H1 (cell line): ENCODE results near the gene SPOCD1. TPM values are rescaled to one million over a fixed set of nuclear protein-coding genes. Genes with fewer than 3 reads are reported as not detected.

ENCODE experiments used
- CTCF ChIA-PET: fragments of 300-600 bp; sonication (Branson Sonifier 250); formaldehyde crosslinking; loops from one replicate; lab custom pipeline; 2021; ENCODE audit not compliant: partially characterized antibody; lab: Charles Lee
- POLR2A ChIA-PET: fragments of 300-600 bp; sonication (Branson Sonifier 250); formaldehyde crosslinking; loops from one replicate; lab custom pipeline; 2021; ENCODE audit warnings: inconsistent platforms; ENCODE audit not compliant: partially characterized antibody; lab: Charles Lee
- DNase-seq, 2 experiments: peaks; one replicate each; pipeline versions ENCODE4 v3.0.0 to v3.0.0-alpha.2; 2010 to 2022; ENCODE audit warnings: low spot score in 2 of 2, low read depth in 1 of 2, mixed read lengths in 1 of 2
- FAIRE-seq: peaks from 2 replicates; lab custom pipeline; 2011; peaks lifted over from hg19 to GRCh38; lab: Jason Lieb, UNC
- H2AFZ ChIP-seq: 2 replicates; pipeline ENCODE4 v1.8.1; 2012; ENCODE audit warnings: low read length, inconsistent platforms
- H2AK5ac ChIP-seq: 2 replicates; pipeline ENCODE4 v1.6.1; 2013; ENCODE audit warnings: low read depth, low read length
- H2BK120ac ChIP-seq: replicated peaks from 2 replicates; pipeline ENCODE3; 2013; ENCODE audit warnings: low read depth, low read length, inconsistent platforms
- H2BK12ac ChIP-seq: 2 replicates; pipeline ENCODE4 v1.6.1; 2013; ENCODE audit warnings: low read depth, low read length
- H2BK15ac ChIP-seq: 2 replicates; pipeline ENCODE4 v1.6.1; 2013; ENCODE audit warnings: low read length
- H2BK20ac ChIP-seq: 2 replicates; pipeline ENCODE4 v1.6.1; 2013; ENCODE audit warnings: low read length
- H2BK5ac ChIP-seq: 2 replicates; pipeline ENCODE4 v1.6.1; 2013; ENCODE audit warnings: low read depth, low read length
- H3K14ac ChIP-seq: 2 replicates; pipeline ENCODE4 v1.6.1; 2013; ENCODE audit warnings: inconsistent platforms; ENCODE audit not compliant: insufficient read length
- H3K18ac ChIP-seq: 2 replicates; pipeline ENCODE4 v1.6.1; 2013; ENCODE audit warnings: low read length; ENCODE audit errors: extremely low read depth
- H3K23ac ChIP-seq: 2 replicates; pipeline ENCODE4 v1.6.1; 2013; ENCODE audit warnings: inconsistent platforms; ENCODE audit not compliant: insufficient read length
- H3K23me2 ChIP-seq: 2 replicates; pipeline ENCODE4 v1.6.1; 2013; ENCODE audit warnings: low read depth, low read length
- H3K27ac ChIP-seq: 2 replicates; pipeline ENCODE4 v1.6.1; 2011; ENCODE audit warnings: low read depth, low read length, inconsistent platforms
- H3K27me3 ChIP-seq, 4 experiments: replicated peaks in 1 of 4; 1 replicate in 1 of 4; 2 replicates in 3 of 4; pipeline versions ENCODE4 v1.6.1 to v1.8.1; 2011 to 2013; ENCODE audit warnings: low read length in 3 of 4, mild to moderate bottlenecking in 3 of 4, inconsistent platforms in 2 of 4, mixed read lengths in 2 of 4, moderate library complexity in 1 of 4; ENCODE audit not compliant: control insufficient read depth in 3 of 4, insufficient read depth in 3 of 4; ENCODE audit errors: extremely low read depth in 1 of 4
- H3K36me3 ChIP-seq, 4 experiments: 2 replicates each; pipeline versions ENCODE4 v1.6.1 to v1.8.1; 2011 to 2013; ENCODE audit warnings: mild to moderate bottlenecking in 4 of 4, low read length in 3 of 4, moderate library complexity in 2 of 4, control low read depth in 1 of 4, inconsistent platforms in 1 of 4; ENCODE audit not compliant: insufficient read depth in 4 of 4, control insufficient read depth in 2 of 4
- H3K4ac ChIP-seq: replicated peaks from 2 replicates; pipeline ENCODE3; 2013; ENCODE audit warnings: low read length, low read depth, mixed read lengths, inconsistent platforms; ENCODE audit not compliant: insufficient read length
- H3K4me1 ChIP-seq, 4 experiments: replicated peaks in 1 of 4; 1 replicate in 1 of 4; 2 replicates in 3 of 4; pipeline versions ENCODE4 v1.6.1 to v1.8.1; 2011 to 2013; ENCODE audit warnings: low read length in 3 of 4, inconsistent platforms in 2 of 4, mixed read lengths in 1 of 4; ENCODE audit not compliant: insufficient read depth in 4 of 4, control insufficient read depth in 3 of 4
- H3K4me2 ChIP-seq, 2 experiments: 2 replicates each; pipeline versions ENCODE4 v1.6.1 to v1.8.1; 2011 to 2013; ENCODE audit warnings: low read depth in 2 of 2, low read length in 2 of 2, control low read depth in 1 of 2, inconsistent platforms in 1 of 2, mild to moderate bottlenecking in 1 of 2; ENCODE audit not compliant: insufficient read depth in 1 of 2
- H3K4me3 ChIP-seq, 4 experiments: fragments of 200-600, 300-600 bp in 1 of 4; sonication (generic), shearing (Covaris generic), sonication (Bioruptor Twin) in 1 of 4; 2 replicates each; pipeline versions ENCODE4 v1.5.1 to v1.8.1; 2011 to 2016; ENCODE audit warnings: low read length in 4 of 4, low read depth in 3 of 4, control low read depth in 2 of 4, inconsistent platforms in 2 of 4, mild to moderate bottlenecking in 2 of 4, mixed read lengths in 1 of 4, moderate library complexity in 1 of 4; ENCODE audit not compliant: insufficient read depth in 2 of 4; ENCODE audit errors: extremely low read depth in 1 of 4
- H3K56ac ChIP-seq: replicated peaks from 2 replicates; pipeline ENCODE3; 2013; ENCODE audit warnings: low read depth, mild to moderate bottlenecking, mixed read lengths, low read length, inconsistent platforms; ENCODE audit not compliant: insufficient read length
- H3K79me1 ChIP-seq: 2 replicates; pipeline ENCODE4 v1.6.1; 2013; ENCODE audit warnings: low read depth, low read length, control low read depth
- H3K79me2 ChIP-seq, 2 experiments: 2 replicates each; pipeline versions ENCODE4 v1.6.1 to v1.8.1; 2012 to 2013; ENCODE audit warnings: low read length in 2 of 2, mild to moderate bottlenecking in 2 of 2, inconsistent platforms in 1 of 2; ENCODE audit not compliant: insufficient read depth in 2 of 2, control insufficient read depth in 1 of 2
- H3K9ac ChIP-seq, 4 experiments: replicated peaks in 1 of 4; 1 replicate in 1 of 4; 2 replicates in 3 of 4; pipeline versions ENCODE4 v1.6.1 to v1.8.1; 2011 to 2013; ENCODE audit warnings: low read depth in 3 of 4, low read length in 3 of 4, control low read depth in 2 of 4, mild to moderate bottlenecking in 2 of 4, moderate library complexity in 2 of 4, inconsistent platforms in 1 of 4; ENCODE audit errors: extremely low read depth in 1 of 4
- H3K9me3 ChIP-seq, 2 experiments: 2 replicates each; pipeline versions ENCODE4 v1.6.1 to v1.8.1; 2012 to 2013; ENCODE audit warnings: mild to moderate bottlenecking in 2 of 2, moderate library complexity in 2 of 2, control low read depth in 1 of 2, inconsistent platforms in 1 of 2, low read depth in 1 of 2, low read length in 1 of 2, mixed read lengths in 1 of 2; ENCODE audit not compliant: insufficient read depth in 2 of 2
- H4K20me1 ChIP-seq, 2 experiments: replicated peaks in 1 of 2; 2 replicates each; pipeline versions ENCODE3 to v1.8.1; 2011 to 2013; ENCODE audit warnings: inconsistent platforms in 2 of 2, low read length in 2 of 2, mild to moderate bottlenecking in 1 of 2; ENCODE audit not compliant: insufficient read depth in 2 of 2, control insufficient read depth in 1 of 2
- H4K5ac ChIP-seq: 2 replicates; pipeline ENCODE4 v1.6.1; 2013; ENCODE audit warnings: low read length, low read depth, mixed read lengths, inconsistent platforms; ENCODE audit not compliant: insufficient read length
- H4K8ac ChIP-seq: 2 replicates; pipeline ENCODE4 v1.8.0; 2013; ENCODE audit warnings: mild to moderate bottlenecking, moderate library complexity, low read length, inconsistent platforms; ENCODE audit not compliant: insufficient read depth; ENCODE audit errors: extremely low read depth
- H4K91ac ChIP-seq: replicated peaks from 2 replicates; pipeline ENCODE3; 2013; ENCODE audit warnings: low read length, mixed read lengths, inconsistent platforms; ENCODE audit not compliant: insufficient read length
- CBX8 ChIP-seq: fragments of 300-800, 300-1000 bp; sonication (generic); IDR thresholded peaks from 2 replicates; pipeline ENCODE4 v1.7.1; 2016; ENCODE audit warnings: low read depth, low read length, borderline replicate concordance
- CTBP2 ChIP-seq: IDR thresholded peaks from 2 replicates; pipeline ENCODE4 v1.7.0; 2011; ENCODE audit warnings: borderline replicate concordance, mild to moderate bottlenecking, moderate library complexity, mixed read lengths, low read length; ENCODE audit not compliant: insufficient read depth, insufficient read length
- EP300 ChIP-seq, 2 experiments: IDR thresholded peaks; 1 replicate in 1 of 2; 2 replicates in 1 of 2; pipeline ENCODE4 v1.6.1; 2011 to 2012; ENCODE audit warnings: low read depth in 2 of 2, low read length in 2 of 2, mild to moderate bottlenecking in 2 of 2, borderline replicate concordance in 1 of 2, inconsistent platforms in 1 of 2, moderate library complexity in 1 of 2
- MAX ChIP-seq: IDR thresholded peaks from 2 replicates; pipeline ENCODE4 v1.6.1; 2012; ENCODE audit warnings: inconsistent platforms
- NANOG ChIP-seq: IDR thresholded peaks from 2 replicates; pipeline ENCODE4 v1.6.1; 2011; ENCODE audit warnings: low read length, low read depth, mild to moderate bottlenecking, inconsistent platforms; ENCODE audit not compliant: insufficient read depth, poor library complexity, severe bottlenecking
- NRF1 ChIP-seq: IDR thresholded peaks from 2 replicates; pipeline ENCODE4 v1.6.1; 2011; ENCODE audit warnings: mild to moderate bottlenecking, low read depth, low read length, improper control_type of control experiment
- PHF8 ChIP-seq: fragments of 200-600 bp; sonication (generic); conservative IDR thresholded peaks from 2 replicates; pipeline ENCODE4 v1.7.1; 2012; ENCODE audit warnings: low read depth, mild to moderate bottlenecking, inconsistent platforms, low read length, moderate library complexity
- RBBP5 ChIP-seq: IDR thresholded peaks from 2 replicates; pipeline ENCODE4 v1.7.1; 2012; ENCODE audit warnings: low read depth, mild to moderate bottlenecking, inconsistent platforms, low read length, moderate library complexity, borderline replicate concordance
- SP1 ChIP-seq: IDR thresholded peaks from 2 replicates; pipeline ENCODE4 v1.6.1; 2011; ENCODE audit warnings: low read depth, low read length
- TBP ChIP-seq: IDR thresholded peaks from 2 replicates; pipeline ENCODE4 v1.6.1; 2011; ENCODE audit warnings: low read depth, low read length, improper control_type of control experiment
- WGBS, 2 experiments: shearing (Covaris generic) in 1 of 2; methylation state at CpG; one replicate each; pipeline versions ENCODE4 v1.1.6 to v1.1.7; 2013 to 2015; ENCODE audit warnings: low lambda C conversion rate in 2 of 2, mixed read lengths in 2 of 2, inconsistent platforms in 1 of 2, low coverage in 1 of 2, missing lambda C conversion rate in 1 of 2; ENCODE audit not compliant: insufficient replicate concordance in 2 of 2, insufficient coverage in 1 of 2, insufficient read length in 1 of 2; ENCODE audit errors: extremely low coverage in 1 of 2, missing lambda C conversion rate in 1 of 2; 5-methylcytosine and 5-hydroxymethylcytosine counted together
- polyA plus RNA-seq, 7 experiments: library from polyadenylated mRNA; depleted of rRNA in 3 of 7; stranded (reverse) in 5 of 7; unstranded in 2 of 7; fragments of >200 nt in 5 of 7; fragments of 200-250 nt in 2 of 7; gene quantifications; 1 replicate in 5 of 7; 2 replicates in 1 of 7; 4 replicates in 1 of 7; pipeline versions ENCODE4 v1.2.1 to v1.2.3, GENCODE V29; 2011 to 2013; ENCODE audit warnings: missing spikeins in 2 of 7, mixed read lengths in 2 of 7
- total RNA-seq: library from RNA; stranded (reverse); fragmentation: NEBNext Ultra II Directional; extraction: Animal tissue kit (Norgen Biotek cat#: 25700); gene quantifications from 2 replicates; pipeline ENCODE4 v1.2.1, GENCODE V29; 2021

The SPOCD1 gene
- total and polyA plus RNA-seq, 2 of the 8 experiments (the other 6 are each of a cell fraction or from before 2014, with no cell fraction given): 1.8 to 2.9 TPM

- Histone ChIP-seq H3K36me3 (no peaks in the 10 kb centered on the region), H3K9me3 (no peaks in the 10 kb centered on the region), H3K23me2 (no peaks in the 10 kb centered on the region), H4K8ac (no peak overlapping the region), H3K27me3 (peaks cover 1 to 14% (median 9%) of the 10 kb centered on the region in 4 experiments), H2BK5ac (no peak overlapping the region), H4K20me1 (no peaks in the 10 kb centered on the region), H3K79me2 (no peaks in the 10 kb centered on the region), H2BK12ac (no peak overlapping the region), H3K9ac (no peak overlapping the region), H2AK5ac (no peak overlapping the region), H3K4ac (no peak overlapping the region), H3K23ac (no peak overlapping the region), H4K91ac (no peak overlapping the region), H3K4me2 (no peak overlapping the region), H2BK20ac (peak overlapping the region; percentile 87), H4K5ac (no peak overlapping the region), H2BK15ac (peak overlapping the region; percentile 92; the same call in 1 of the 2 replicates), H3K79me1 (no peaks in the 10 kb centered on the region), H3K4me1 (peaks cover 0 to 21% (median 18%) of the 10 kb centered on the region in 4 experiments; a peak in 6 of 7 replicates), H3K14ac (no peak overlapping the region), H2AFZ (no peak overlapping the region), H3K56ac (no peak overlapping the region), H3K18ac (no peak overlapping the region), H3K4me3 (no peak overlapping the region), H2BK120ac (no peak overlapping the region), H3K27ac (no peak overlapping the region)
- WGBS, 2 experiments: 80% methylated on average over 8 of the region's 11 CpGs; no CpG with 5 or more reads in 1 of the 2 experiments
- ChIA-PET POLR2A (interaction anchor here (1.1 to 2.2 kb wide), 5 partner anchors 10 to 30 kb away, joined by 3 to 5 read pairs (median 3); partner anchors contain the start of gene ADGRB2), CTCF (interaction anchor here (0.7 to 3.9 kb wide), 14 partner anchors 9 to 114 kb away, joined by 3 to 18 read pairs (median 5); partner anchors contain the start of gene ADGRB2)
- TF ChIP-seq CTBP2 (no peak), CBX8 (no peak), RBBP5 (no peak), EP300 (IDR thresholded peaks at IDR 0.05; ENCODE audit: borderline replicate concordance in 1 of 2, low read depth in 2 of 2, low read length in 2 of 2) (no peak), NANOG (no peak), NRF1 (no peak), SP1 (no peak), TBP (no peak), PHF8 (no peak), MAX (no peak)
- FAIRE-seq: no peak
- DNase-seq: no peak
Observed at GRCh38 chr1:31778763-31779488, 36.9 kb downstream of the SPOCD1 start.
